ENCODE results near the gene C1orf87.

C1orf87 gene, protein sequence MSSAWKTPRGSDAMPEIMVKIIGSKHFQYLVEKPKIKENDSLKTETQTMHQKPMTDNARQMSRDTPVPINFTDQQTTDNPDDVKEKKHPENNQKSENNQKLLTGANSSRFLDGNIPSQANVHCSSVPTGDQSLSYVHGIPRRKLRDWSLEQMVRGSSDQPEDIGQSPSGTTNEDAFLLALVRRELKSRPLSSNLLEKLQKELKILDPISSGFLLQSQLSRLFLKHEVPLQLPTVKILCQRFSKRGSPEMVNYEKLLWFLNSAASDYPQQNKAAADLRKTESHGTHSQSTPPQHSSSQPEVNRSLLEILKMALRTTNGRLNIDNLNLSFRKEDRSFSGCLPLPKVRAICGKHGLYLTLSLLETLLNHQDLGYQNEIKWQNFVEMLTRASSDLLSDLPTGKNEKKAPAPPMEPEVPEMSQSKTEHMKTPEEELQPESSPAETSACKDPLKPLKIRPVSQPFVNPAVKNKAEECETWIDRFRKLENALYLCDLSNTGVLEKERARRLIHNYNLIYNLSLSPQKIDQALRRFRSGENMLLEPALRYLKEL

GRCh38 chr1:60073605-60074278, at the start of gene C1orf87:
Gene C1orf87 (minus strand): TSS chr1:60073770. CDS start chr1:60072643, 1,127 bp downstream.
- no peak for FAIRE-seq
- DNase-seq (ENCODE audit: extremely low spot score, insufficient read length, low read depth), result no peak

DNA sequence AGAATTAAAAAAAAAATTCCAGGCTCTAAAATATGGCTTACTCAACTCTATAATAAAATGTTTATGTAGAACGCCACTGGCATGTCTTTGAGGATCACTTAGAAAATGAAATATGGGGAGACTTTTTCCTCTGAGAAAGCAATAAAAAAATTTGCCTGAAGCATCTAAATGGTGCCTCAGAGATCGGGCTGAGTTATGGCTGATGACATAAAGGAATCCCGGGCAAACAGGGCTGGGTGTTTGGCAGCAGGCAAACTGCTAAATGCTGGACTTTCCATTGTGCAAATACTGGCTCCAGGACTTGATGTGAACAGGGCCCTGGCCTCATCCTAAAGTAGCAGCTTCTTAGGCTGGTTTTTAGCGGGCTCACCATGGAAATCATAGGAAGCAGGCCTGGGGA, 44.5 kb upstream of the C1orf87 start:
- FAIRE-seq, result no peak
- DNase-seq (ENCODE audit: extremely low spot score, insufficient read length, low read depth), result no peak

DNA sequence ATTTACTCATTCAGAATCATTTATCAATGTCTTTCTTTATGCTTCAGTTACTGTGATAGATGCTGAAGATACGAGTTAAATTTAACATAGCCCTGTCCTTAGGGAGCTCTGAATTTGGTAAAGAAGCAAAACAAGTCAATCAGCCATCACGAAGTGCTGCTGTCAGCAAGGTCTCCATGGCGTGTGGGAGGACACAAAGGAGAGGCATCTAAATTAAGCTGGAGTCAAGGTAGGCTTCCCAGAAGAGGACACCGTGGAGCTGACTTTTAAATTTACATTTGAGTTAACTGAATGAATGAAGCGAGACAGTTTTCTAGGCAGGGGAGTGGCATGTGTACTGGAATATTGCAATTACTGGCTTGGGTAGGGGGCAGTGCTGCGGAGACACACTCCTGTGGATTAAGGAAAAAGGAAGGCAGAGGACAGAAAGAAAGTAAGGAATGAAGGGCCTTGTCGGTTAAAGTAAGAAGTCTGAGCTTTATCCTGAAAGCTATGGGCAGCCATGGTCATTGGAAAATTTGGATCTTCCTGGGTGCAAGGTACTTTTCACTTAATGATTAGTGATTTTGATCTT, 41.3 kb upstream of the C1orf87 start:
- DNase-seq (ENCODE audit: extremely low spot score, insufficient read length, low read depth) (no peak), FAIRE-seq (no peak)

DNA sequence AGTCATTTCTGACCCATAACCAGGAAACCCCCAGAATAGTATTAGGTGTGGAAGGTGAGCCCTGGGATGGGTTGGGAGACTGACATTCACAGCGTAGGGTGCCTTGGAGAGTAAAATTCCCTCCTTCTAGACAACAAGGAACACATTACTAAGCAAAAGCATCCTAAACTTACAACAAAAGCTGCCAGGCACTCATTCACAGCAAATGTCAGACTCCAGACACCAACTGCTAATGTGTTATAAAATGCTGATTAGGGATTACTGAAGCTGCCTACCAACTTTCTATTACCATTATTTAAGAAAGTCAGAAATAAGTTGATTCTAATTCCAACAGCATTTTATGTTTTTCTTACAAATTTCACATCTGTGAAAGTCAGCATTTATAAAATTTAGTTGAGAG, 40.0 kb upstream of the C1orf87 start:
- DNase-seq (ENCODE audit: extremely low spot score, insufficient read length, low read depth), result no peak
- FAIRE-seq, result no peak

- FAIRE-seq, result no peak
- DNase-seq (ENCODE audit: extremely low spot score, insufficient read length, low read depth), result no peak
Measured at GRCh38 chr1:60113028-60113427, 39.5 kb upstream of the C1orf87 start.

- FAIRE-seq (no peak), DNase-seq (ENCODE audit: extremely low spot score, insufficient read length, low read depth) (no peak)
Measured at GRCh38 chr1:60111716-60112115, 38.1 kb upstream of the C1orf87 start.

GRCh38 chr1:60111118-60111517, 37.5 kb upstream of the C1orf87 start:
- DNase-seq (ENCODE audit: extremely low spot score, insufficient read length, low read depth), result no peak
- no peak for FAIRE-seq

- no peak for FAIRE-seq
- DNase-seq (ENCODE audit: extremely low spot score, insufficient read length, low read depth), result no peak
Measured at GRCh38 chr1:60108196-60108595, 34.6 kb upstream of the C1orf87 start.

GRCh38 chr1:60103186-60103585, 29.6 kb upstream of the C1orf87 start:
- FAIRE-seq, result no peak
- DNase-seq (ENCODE audit: extremely low spot score, insufficient read length, low read depth), result no peak

DNA sequence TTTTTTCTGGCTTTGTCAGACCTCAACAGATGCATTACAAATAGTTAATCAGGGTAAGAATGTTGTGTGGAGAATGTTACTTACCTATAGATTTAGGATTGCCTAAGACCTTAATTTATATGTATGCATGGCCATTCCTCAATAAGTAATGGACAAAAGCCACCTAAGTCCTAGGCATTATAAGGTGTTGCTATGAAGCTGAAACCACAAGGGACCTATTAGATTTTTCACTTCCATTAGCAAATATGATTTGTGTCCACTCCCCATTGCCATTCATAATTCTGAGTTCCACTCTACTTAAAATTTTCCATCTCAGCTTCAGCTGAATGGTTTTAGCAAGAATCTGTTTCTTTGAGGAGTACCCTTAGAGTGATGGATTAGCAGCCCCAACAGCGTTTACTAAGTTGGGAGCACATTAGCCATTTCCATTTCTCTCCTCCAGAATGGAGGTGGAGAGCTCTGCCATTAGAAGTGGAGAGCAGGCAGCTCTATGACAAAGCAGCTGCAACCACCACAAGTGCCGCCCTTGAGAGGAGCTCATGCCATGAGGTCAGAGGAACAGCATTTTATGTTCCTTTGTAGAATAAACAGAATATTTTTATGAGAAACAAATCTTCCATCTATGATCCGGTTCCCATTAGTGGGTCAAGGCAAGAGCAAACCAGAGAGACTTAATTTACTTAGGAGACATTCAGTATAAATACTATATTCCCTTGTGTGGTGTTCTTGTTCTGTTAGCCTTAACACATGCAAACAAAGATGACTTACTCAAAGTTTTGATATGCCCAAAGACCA, 28.9 kb upstream of the C1orf87 start:
- FAIRE-seq, result no peak

DNA sequence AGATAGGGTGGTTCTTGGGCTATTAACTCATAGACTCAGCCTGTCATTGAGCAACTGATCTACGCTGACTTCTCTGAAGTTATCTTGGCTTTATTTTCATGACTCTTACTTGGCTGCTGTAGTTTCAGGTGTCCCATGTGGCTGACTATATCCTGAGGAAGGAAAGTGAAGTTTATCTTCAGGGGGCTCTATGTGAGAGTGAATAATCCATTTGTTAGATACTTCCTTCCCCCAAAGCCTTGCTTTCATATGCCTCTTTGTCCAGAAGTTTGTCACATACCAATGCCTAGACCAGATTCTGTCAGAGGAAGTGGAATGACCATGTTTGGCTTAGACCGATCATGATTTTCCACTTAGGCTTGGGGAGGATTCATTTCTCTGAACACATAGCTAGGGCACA, 27.9 kb upstream of the C1orf87 start:
- no peak for FAIRE-seq
- no peak for DNase-seq (ENCODE audit: extremely low spot score, insufficient read length, low read depth)

More for the DNA sequence above, 28.9 kb upstream of the C1orf87 start:
- DNase-seq (ENCODE audit: extremely low spot score, insufficient read length, low read depth), result no peak

DNA sequence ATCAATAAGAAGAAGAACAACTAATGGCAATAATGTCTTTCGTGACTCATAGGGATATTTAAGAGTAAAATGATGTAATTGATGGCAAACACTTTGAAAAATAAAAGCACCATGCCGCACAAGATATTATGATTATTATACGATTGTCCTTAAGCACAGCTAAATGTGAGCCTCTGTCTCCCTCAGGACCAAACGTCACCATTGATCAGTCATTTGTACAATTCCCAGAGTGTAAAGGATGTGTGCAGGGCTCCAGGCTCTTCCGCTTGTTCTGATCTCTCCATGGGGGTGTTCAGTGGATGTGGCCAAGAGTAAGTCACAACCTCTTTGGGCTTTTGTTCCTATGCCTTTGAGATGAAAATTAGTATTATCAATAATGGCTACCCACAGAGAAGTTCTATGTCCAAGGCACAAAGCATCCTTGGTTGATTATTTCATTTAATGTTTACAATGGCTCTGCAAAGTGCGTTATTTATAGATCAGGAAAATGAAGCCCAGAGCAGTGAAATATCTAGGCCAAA, 17.7 kb upstream of the C1orf87 start:
- DNase-seq (ENCODE audit: extremely low spot score, insufficient read length, low read depth) (no peak), FAIRE-seq (no peak)

DNA sequence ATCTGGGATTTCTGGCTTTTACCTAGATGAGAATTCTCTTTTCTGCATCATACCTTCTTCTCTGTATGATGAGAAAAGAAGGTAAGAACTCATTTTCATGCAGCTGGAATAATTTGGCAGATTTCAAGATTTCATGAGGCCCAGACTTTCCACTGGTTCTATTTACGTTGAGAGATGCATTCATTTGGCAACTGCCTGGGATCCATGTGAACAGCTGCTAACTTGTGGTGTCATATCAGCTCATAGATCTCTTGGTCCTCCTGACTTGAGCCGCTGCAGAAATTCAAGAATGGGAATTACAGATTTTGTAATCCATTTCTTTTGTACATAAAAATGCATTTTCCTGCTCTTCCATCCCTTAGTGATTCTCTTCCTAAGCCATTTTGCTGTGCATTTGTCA, 17.1 kb upstream of the C1orf87 start:
- no peak for FAIRE-seq
- DNase-seq (ENCODE audit: extremely low spot score, insufficient read length, low read depth), result no peak

- FAIRE-seq, result no peak
- no peak for DNase-seq (ENCODE audit: extremely low spot score, insufficient read length, low read depth)
Measured at GRCh38 chr1:60088620-60089155, 15.1 kb upstream of the C1orf87 start.

- no peak for FAIRE-seq
- no peak for DNase-seq (ENCODE audit: extremely low spot score, insufficient read length, low read depth)
Measured at GRCh38 chr1:60087681-60088080, 14.1 kb upstream of the C1orf87 start.

GRCh38 chr1:60078182-60078581, 4.6 kb upstream of the C1orf87 start:
- DNase-seq (ENCODE audit: extremely low spot score, insufficient read length, low read depth), result no peak
- no peak for FAIRE-seq

DNA sequence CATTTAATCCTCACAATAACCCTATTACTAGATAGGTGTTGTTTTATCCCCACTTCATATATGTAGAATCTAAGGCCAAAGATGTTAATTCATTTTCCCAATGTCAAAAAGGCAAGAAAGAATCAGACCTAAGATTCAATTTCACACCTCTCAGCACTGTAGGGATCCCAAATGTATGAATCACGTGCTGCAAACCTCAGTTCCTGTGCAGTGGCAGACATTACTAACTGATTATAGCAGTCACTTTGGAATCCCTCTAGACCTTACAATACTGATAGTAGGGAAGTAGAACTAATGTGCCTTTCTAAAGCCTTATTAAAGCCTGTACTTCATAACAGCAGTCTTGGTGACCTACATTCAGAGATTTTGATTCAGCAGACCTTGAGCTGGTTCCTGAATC, 2.3 kb downstream of the C1orf87 start:
- FAIRE-seq (no peak), DNase-seq (ENCODE audit: extremely low spot score, insufficient read length, low read depth) (no peak)

GRCh38 chr1:60069691-60070090, 3.9 kb downstream of the C1orf87 start:
- FAIRE-seq (no peak), DNase-seq (ENCODE audit: extremely low spot score, insufficient read length, low read depth) (no peak)

DNA sequence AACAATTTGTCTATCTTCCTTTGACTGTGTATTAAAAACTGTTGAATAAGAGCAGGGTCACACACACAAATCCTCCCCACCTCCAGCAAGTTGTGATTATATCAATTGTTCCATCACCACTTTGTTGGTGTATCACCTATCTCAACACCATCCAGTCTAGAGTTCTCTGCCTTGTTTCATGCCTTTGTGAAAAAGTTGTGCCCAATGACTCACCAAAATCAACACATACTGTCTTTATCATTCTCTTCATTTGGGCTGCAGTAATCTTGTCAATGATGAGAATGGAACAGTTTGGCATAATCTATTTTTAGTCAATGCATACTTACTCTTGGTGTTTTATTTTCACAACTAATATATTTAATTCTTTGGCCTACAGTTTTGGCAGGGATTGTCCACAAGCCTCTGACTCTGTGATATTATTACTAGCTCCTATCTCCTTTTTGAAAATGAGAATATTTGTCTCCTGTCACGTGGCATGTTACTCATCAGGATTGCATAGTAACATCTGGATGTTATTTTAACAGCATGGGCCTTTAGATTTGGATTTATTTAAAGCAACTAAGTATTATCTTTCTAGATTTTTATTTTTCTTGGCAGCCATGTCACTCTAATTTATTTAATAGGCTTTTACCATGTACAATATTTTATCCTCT, 5.1 kb downstream of the C1orf87 start:
- DNase-seq (ENCODE audit: extremely low spot score, insufficient read length, low read depth), result no peak
- FAIRE-seq, result no peak

All from GM18507 (cell line).